ENCODE measurements around the gene SMO.
"Not testable (repeated sequence)": the region's sequence is repeated elsewhere in the genome, so short reads cannot be mapped to it uniquely, and the experiment has no call there.

SMO gene

DNA sequence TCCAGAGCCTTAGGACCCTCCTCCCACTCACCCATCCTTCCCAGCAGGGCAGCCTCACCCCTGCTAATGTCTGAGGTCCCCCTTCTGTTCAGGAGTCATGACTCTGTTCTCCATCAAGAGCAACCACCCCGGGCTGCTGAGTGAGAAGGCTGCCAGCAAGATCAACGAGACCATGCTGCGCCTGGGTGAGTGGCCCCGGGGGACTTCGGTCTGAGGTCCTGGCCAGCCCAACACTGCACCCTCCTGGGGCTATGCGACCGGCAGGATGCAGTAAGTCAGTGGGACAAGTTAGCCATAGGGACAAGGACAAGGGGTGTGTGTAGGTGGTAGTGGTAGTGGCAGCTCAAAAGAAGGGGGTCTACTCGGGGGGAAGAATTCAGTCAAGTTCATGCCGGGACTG is 20.2 kb downstream of the SMO start:
- DNase-seq (ENCODE audit: low spot score) (no peak), FAIRE-seq (no peak)

DNA sequence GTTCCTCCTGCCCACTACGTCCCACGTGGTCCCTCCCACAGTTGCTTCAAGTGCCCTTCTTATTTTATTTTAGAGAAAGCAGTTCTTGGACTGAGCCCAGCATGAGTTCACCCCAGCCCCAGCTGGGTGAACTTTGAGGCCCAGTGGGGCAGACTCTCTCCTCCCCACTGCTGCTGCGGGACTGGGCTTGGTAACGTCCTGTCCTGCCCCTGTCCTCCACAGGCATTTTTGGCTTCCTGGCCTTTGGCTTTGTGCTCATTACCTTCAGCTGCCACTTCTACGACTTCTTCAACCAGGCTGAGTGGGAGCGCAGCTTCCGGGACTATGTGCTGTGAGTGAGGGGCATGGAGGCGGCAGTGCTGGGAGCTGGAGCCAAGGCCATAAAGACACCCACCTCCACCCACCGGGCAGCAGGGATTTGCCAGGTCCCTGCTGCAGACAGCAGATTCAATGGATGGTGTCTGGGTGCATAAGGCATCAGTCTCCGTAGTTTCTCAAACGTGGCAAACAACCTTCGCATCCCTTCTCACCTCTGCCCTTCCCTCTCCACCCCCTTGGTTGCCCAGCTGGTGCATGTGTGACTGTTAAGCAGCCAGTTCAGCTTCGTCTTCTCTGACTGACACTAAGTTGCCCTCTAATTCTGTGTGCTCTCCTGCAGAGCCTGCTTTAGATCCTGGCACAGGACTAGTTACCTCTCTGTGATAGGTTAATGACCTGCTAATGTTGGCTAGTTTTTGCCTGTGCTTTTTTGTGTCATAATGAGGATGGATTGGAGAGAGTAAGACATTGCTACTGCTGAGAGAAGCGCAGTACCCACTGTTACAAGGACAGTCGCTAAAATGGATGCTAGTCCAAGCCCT is 20.9 kb downstream of the SMO start:
- no peak for FAIRE-seq
- no peak for DNase-seq (ENCODE audit: low spot score)

DNA sequence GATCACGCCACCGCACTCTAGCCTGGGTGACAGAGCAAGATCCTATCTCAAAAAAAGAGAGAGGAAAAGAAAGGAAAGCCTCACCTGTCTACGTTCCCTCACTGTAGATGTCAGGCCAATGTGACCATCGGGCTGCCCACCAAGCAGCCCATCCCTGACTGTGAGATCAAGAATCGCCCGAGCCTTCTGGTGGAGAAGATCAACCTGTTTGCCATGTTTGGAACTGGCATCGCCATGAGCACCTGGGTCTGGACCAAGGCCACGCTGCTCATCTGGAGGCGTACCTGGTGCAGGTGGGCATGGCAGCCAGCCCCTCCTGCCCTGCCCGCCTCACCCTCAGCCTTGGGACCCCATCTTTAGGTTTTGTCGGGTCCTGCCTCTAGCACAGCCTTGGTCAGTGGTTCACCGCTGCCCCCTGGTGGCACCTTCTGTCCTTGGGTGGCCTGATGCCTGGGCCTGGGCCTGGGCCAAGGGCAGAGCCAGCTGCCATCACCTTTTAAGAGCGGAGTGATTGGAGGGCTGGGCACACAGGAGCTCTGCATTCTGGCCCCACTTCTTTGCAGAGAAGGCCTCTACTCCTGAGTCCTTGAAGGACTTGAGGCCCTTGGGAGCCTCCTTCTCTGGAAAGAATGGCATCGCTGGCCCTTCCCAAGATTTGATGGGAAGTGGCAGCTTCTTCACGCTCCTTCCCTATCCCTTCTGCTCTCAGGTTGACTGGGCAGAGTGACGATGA is 22.0 kb downstream of the SMO start:
- DNase-seq (ENCODE audit: low spot score) (peak; percentile 28), FAIRE-seq (no peak)

DNA sequence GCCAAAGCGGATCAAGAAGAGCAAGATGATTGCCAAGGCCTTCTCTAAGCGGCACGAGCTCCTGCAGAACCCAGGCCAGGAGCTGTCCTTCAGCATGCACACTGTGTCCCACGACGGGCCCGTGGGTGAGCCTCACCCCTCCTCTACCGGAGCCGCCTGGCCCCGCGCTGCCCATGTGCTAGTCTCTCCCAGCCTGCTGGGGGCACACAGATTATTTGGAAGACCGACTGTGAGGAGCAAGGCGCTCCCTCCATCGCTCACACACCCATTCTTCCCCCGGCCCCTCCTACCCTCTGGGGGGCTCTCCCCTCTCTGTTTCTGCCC is 22.5 kb downstream of the SMO start:
- FAIRE-seq, result no peak
- DNase-seq (ENCODE audit: low spot score), result no peak

DNA sequence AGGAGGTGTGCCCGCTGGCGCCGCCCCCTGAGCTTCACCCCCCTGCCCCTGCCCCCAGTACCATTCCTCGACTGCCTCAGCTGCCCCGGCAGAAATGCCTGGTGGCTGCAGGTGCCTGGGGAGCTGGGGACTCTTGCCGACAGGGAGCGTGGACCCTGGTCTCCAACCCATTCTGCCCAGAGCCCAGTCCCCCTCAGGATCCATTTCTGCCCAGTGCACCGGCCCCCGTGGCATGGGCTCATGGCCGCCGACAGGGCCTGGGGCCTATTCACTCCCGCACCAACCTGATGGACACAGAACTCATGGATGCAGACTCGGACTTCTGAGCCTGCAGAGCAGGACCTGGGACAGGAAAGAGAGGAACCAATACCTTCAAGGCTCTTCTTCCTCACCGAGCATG is 23.7 kb downstream of the SMO start:
- FAIRE-seq (no peak), DNase-seq (ENCODE audit: low spot score) (no peak)

DNA sequence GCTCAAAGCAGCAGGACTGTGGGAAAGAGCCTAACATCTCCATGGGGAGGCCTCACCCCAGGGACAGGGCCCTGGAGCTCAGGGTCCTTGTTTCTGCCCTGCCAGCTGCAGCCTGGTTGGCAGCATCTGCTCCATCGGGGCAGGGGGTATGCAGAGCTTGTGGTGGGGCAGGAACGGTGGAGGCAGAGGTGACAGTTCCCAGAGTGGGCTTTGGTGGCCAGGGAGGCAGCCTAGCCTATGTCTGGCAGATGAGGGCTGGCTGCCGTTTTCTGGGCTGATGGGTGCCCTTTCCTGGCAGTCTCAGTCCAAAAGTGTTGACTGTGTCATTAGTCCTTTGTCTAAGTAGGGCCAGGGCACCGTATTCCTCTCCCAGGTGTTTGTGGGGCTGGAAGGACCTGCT is 24.2 kb downstream of the SMO start:
- DNase-seq (ENCODE audit: low spot score) (no peak), FAIRE-seq (no peak)

DNA sequence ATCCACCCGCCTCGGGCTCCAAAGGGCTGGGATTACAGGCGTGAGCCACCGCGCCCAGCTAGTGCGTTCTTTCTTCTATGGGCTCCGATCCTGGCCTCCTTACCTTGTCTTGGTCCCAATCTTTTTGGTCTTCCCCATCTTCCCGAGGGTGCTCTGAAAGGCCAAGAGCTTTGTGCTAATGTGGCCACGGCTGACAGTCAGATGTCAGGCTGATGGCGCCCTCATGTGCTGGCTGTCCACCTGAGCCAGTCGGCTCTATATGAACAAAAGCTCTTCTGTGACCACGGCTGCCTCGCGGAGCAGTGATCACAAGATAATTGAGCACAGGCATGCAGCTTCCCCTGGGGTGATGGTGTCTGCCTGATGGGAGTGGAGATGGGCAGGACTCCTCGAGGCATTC is 25.4 kb downstream of the SMO start:
- FAIRE-seq, result no peak
- no peak for DNase-seq (ENCODE audit: low spot score)

DNA sequence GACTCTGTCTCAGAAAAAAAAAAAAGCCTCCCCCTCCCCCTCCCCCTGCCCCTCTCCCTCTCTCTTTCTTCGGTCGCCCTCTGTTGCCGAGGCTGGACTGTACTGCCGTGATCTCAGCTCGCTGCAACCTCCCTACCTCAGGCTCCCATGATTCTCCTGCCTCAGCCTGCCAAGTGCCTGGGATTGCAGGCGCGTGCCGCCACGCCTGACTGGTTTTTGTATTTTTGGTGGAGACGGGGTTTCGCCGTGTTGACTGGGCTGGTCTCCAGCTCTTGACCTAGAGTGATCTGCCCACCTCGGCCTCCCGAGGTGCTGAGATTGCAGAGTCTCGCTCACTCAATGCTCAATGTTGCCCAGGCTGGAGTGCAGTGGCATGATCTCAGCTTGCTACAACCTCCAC is 27.3 kb downstream of the SMO start:
- not testable (repeated sequence) for FAIRE-seq; DNase-seq (ENCODE audit: low spot score)

DNA sequence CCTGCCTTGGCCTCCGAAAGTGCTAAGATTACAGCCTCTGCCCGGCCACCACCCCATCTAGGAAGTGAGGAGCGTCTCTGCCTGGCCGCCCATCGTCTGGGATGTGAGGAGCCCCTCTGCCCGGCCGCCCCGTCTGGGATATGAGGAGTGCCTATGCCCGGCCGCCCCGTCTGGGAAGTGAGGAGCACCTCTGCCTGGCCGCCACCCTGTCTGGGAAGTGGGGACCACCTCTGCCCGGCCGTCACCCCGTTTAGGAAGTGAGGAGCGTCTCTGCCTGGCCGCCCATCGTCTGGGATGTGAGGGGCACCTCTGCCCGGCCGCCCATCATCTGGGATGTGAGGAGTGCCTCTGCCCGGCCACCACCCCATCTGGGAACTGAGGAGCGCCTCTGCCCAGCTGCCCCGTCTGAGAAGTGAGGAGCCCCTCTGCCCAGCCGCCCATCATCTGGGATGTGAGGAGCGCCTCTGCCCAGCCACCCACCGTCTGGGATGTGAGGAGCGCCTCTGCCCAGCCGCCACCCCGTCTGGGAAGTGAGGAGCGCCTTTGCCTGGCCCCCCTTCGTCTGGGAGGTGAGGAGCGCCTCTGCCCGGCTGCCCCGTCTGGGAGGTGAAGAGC is 27.8 kb downstream of the SMO start:
- not testable (repeated sequence) for FAIRE-seq; DNase-seq (ENCODE audit: low spot score)

DNA sequence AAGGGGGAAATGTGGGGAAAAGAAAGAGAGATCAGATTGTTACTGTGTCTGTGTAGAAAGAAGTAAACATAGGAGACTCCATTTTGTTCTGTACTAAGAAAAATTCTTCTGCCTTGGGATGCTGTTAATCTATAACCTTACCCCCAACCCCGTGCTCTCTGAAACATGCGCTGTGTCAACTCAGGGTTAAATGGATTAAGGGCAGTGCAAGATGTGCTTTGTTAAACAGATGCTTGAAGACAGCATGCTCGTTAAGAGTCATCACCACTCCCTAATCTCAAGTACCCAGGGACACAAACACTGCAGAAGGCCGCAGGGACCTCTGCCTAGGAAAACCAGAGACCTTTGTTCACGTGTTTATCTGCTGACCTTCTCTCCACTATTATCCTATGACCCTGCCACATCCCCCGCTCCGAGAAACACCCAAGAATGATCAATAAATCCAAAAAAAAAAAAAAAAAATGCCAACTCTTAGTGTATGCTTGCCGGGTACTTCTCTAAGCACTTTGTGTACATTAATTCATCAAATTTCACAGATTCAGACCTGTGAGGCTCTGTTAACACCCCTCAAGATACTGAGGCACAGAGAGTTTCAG is 28.5 kb downstream of the SMO start:
- not testable (repeated sequence) for FAIRE-seq; DNase-seq (ENCODE audit: low spot score)

DNA sequence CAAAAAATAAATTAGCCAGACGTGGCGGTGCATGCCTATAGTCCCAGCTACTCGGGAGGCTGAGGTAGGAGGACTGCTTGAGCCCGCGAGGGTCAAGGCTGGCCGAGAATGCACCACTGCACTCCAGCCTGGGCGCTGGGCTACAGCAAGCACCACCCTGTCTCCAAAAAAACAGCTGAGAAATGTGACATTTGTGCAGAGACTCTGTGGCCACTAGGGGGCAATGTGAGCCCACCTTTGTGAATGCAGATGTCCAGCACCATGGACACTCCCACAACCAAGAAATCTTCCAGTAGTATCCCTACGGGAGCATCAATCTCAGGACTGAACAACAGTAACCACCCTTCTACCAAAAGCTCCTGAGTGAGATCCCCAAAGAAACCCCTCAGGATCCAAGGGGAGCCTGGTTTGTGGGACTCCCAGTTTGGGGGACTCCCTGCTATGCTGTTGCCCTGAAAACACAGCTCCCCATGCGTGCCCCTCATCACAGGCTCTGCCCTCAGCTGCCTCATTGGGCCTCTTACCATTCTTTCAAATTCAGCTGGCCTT is 30.2 kb downstream of the SMO start:
- peak; percentile 76 for DNase-seq (ENCODE audit: low spot score)
- peak; percentile 61 for FAIRE-seq

DNA sequence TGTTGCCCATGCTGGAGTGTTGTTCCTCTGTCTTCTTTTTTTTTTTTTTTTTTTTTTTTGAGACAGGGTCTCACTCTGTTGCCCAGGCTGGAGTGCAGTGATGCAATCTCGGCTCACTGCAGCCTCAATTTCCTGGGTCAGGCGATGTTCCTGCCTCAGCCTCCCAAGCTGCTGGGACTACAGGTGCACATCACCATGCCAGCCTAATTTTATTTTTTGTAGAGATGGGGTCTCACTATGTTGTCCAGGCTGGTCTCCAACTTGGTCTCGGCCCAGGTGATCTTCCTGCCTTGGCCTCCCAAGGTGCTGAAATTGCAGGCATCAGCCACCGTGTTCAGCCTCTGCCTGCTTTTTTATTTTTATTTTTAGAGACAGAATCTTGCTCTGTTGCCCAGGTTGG is 30.7 kb downstream of the SMO start:
- FAIRE-seq; DNase-seq (ENCODE audit: low spot score): not testable (repeated sequence)

DNA sequence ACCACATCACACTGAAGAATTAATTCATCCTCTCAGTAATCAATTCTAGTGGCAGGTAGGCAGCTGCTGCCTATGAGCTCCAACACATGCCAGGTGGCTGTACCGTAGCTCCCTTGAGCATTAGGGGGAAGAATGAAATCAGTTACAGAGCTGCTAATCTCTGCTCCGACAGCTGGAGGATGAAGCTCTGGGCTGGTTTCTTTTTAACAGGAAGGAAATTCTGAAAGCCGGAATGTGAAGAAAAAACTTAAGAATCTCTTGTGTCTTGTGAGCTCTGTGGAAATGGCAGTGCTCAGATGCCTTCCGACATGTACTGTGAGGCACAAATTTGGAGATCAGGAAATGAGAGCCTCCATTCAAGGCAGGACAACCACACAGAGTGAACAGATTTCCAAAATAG is 33.6 kb downstream of the SMO start:
- no peak for FAIRE-seq
- DNase-seq (ENCODE audit: low spot score), result no peak

DNA sequence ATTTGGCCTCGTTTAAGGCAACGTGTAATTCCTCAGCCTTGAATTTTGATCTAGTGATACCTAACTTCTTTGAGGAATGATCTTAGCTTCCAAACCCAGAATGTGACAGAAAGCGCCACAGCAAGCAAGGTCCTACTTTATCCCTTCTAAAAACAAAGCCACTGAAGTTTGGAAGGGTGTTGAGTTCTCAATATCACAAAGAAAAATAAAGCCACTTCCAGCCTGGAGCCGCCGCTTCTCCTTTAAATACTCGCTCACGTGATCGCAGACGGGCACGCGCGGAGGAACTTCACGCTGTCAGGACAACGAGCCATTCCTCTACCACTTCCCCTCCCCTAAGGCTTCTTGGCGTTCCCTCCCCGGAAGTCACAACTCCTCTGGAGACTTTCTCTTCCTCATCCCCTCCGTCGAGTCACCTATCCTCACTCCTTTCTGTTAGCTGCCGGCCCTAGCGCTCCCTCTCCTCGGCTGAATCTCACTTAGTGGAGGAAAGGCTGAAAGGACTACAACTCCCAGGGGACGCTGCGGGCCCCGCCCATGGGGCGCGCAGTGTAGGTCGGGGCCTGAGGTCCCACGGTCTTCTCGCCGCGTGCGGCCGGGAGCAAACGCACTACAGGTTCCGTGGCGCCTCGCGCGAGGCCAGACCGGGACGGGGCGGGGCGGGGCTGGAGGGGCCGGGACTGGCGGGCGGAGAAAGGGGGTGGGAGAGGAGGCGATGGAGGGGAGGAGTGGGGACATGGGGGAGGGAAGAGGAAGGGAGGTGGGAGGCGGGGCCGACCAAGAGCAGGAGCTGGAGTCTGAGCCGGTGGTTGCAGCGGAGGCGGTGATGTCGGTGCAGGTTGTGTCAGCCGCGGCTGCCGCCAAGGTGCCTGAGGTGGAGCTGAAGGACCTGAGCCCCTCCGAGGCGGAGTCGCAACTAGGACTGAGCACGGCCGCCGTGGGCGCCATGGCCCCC is 36.1 kb downstream of the SMO start, which contains the start of gene AHCYL2:
AHCYL2 (plus strand) TSS at position 780 of the 955 bp plus-strand sequence.
- peak; percentile 86 for FAIRE-seq
- peak; percentile 98 for DNase-seq (ENCODE audit: low spot score)

DNA sequence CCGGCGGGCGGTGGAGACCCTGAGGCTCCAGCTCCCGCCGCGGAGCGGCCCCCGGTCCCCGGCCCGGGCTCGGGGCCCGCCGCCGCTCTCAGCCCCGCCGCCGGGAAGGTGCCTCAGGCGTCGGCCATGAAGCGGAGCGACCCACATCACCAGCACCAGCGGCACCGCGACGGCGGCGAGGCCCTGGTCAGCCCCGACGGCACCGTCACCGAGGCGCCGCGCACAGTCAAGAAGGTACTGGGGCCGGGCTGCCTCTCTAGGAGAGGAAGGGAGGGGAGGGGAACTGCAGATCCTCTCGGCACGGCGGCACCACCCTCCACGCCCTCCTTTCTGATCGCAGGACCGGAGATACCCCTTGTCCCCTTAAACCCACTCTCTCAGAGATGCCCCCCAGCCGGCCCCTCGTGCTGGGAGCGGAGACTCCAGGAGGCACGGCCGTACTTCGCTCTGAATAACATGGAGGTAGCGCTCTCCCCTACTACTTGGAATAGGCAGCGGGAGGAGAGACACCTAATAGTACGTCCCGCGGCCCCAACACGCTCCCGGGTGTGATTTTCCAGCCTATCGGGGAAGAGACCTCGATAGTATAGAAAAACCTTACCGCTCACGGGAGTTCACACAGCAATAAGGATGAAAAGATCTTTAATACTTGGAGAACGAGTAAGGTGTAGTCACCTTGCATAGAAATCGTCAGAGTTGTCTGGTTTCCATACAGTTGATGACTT is 36.9 kb downstream of the SMO start:
- DNase-seq (ENCODE audit: low spot score) (no peak), FAIRE-seq (no peak)

DNA sequence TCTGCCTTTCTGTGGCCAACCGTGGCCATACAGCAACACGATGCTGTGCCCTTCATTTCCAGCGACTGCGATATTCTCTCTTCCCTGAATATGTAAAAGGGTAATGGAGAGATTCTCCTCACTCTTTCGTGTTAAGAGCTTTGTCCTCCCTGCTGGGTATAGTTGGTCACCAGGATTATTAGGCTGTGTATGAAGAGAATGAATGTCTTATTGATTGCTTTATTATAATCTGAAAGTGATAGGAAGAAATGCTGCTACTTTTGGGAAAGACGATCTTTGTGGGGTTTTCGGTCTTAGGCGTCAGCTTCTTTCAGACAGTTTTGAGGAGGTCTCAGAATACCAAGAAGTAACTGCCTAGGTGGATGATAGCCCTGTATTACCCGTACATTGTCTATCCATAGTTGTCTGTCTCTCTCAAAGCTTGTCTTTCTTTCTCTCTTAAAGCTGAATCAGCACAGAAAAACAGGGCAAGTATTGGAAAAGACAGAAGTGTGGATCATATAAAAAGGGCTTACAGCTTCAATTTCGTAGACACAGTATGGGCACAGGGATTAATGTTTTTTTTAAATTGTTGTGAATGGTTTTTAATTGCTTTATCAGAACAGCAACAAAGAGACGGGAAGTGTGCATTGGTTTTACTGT is 37.6 kb downstream of the SMO start:
- no peak for FAIRE-seq
- no peak for DNase-seq (ENCODE audit: low spot score)

DNA sequence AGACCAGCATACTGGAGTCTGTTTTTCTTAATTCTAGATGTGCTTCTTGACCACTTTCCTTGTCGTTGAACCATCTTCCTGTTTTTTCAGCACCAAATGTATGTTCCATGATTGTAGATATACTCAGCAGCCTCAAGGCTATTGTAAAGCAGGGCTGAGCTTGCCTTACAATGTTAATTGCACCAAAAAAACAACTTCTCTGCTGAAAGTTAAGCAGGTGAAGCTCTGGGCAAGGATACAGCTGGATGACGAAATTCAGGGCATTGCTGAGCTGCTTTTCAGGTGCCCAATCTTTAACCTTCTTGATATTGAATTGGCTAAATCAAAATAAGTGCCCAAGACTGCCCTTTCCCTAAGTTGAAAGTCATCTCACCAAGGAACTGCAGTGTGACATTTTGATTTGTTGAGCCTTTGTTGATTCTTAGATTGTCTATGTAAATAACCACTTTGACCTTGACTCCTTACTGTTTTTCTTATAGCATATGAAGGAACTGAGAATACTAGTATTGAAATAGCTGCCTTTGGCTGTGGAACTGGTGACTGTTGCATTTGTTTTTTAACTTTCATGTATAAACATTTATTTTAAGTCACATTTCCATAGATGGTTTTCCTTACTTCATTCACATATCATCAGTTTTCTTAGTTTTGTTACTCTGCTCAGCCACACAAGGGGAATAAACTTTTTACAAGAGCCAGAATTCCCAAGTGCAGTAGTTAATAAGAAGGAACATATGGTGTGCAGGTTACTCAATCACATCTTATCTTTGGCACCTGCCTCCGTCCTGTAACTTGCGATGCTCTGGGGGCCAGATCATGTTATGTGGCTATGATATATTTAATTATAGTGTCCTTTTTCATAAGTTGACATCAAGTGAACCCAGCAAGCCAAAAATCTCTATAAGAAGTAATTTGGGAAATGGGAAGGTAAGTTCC is 39.5 kb downstream of the SMO start:
- DNase-seq (ENCODE audit: low spot score) (no peak), FAIRE-seq (no peak)

DNA sequence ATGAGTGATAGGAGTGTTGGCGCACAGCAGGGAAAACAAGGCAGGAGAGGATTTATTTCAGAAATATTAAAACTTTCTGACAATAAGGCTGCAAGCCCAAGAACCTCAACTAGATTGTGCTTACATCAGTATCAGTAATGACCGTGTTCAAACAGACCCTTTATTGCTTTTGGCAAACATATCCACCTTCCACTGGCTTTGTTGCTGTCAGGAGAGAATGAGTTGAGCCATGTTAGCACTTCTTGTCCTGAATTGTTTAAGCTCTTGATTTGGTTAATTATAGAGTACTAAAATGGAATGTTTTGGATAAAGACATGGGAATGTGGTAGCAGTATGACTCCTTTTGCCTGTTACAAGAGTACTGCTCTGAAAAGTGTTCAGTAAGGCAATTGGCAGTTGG is 40.2 kb downstream of the SMO start:
- FAIRE-seq (no peak), DNase-seq (ENCODE audit: low spot score) (no peak)

All from RCC 7860 (cell line).